Endothelial cell of umbilical vein (primary cell): ENCODE measurements around the gene GUK1. TPM values are rescaled to one million over a fixed set of nuclear protein-coding genes. Genes with fewer than 3 reads are reported as not detected.

Experiments
- BruUV-seq: library from RNA; stranded (reverse); fragments of 400-500 nt; replicated peaks from 2 replicates; lab custom pipeline; 2021; lab: Mats Ljungman, UMichigan
- CTCF ChIA-PET: fragments of 300-600, 350-600 bp; sonication (Branson Sonifier 250); formaldehyde crosslinking; loops from one replicate; lab custom pipeline; 2021; ENCODE audit warnings: antibody characterized with exemption, inconsistent platforms; lab: Charles Lee
- POLR2A ChIA-PET: fragments of 300-600, 350-600 bp; sonication (Branson Sonifier 250); formaldehyde crosslinking; loops from one replicate; lab custom pipeline; 2021; ENCODE audit warnings: antibody characterized with exemption, inconsistent platforms; lab: Charles Lee
- DNase-seq: peaks from one replicate; pipeline ENCODE4 v3.0.0-alpha.2; 2011; ENCODE audit warnings: low read depth, low spot score
- FAIRE-seq: peaks from 2 replicates; lab custom pipeline; 2011; peaks lifted over from hg19 to GRCh38; lab: Jason Lieb, UNC
- H2AFZ ChIP-seq: 2 replicates; pipeline ENCODE4 v1.6.0; 2012; ENCODE audit warnings: low read depth, low read length, control low read depth, inconsistent platforms
- H3K27ac ChIP-seq: 2 replicates; pipeline ENCODE4 v1.5.1; 2011; ENCODE audit warnings: low read depth, mild to moderate bottlenecking, control low read depth, low read length, moderate library complexity; ENCODE audit not compliant: insufficient read depth
- H3K27me3 ChIP-seq, 2 experiments: 2 replicates each; pipeline versions ENCODE4 v1.6.0 to v1.6.1; 2011; ENCODE audit warnings: low read length in 2 of 2, mixed read lengths in 1 of 2; ENCODE audit not compliant: control insufficient read depth in 2 of 2, insufficient read depth in 2 of 2
- H3K36me3 ChIP-seq, 2 experiments: 2 replicates in 1 of 2; 3 replicates in 1 of 2; pipeline ENCODE4 v1.5.1; 2011; ENCODE audit warnings: low read length in 2 of 2, mild to moderate bottlenecking in 1 of 2, moderate library complexity in 1 of 2; ENCODE audit not compliant: control insufficient read depth in 2 of 2, insufficient read depth in 2 of 2; ENCODE audit errors: extremely low read depth in 1 of 2
- H3K4me1 ChIP-seq: 3 replicates; pipeline ENCODE4 v1.5.1; 2011; ENCODE audit warnings: mild to moderate bottlenecking, low read length; ENCODE audit not compliant: control insufficient read depth, insufficient read depth; ENCODE audit errors: extremely low read depth
- H3K4me2 ChIP-seq: 2 replicates; pipeline ENCODE4 v1.6.1; 2011; ENCODE audit warnings: low read length, control low read depth, mixed read lengths; ENCODE audit not compliant: insufficient read depth
- H3K4me3 ChIP-seq, 3 experiments: fragments of 200-600 bp in 1 of 3; sonication (generic), shearing (Covaris generic) in 1 of 3; replicated peaks in 1 of 3; 2 replicates each; pipeline ENCODE4 v1.5.1; 2011 to 2016; ENCODE audit warnings: control low read depth in 3 of 3, low read length in 3 of 3, mild to moderate bottlenecking in 2 of 3, inconsistent platforms in 1 of 3, low read depth in 1 of 3, moderate library complexity in 1 of 3; ENCODE audit not compliant: insufficient read depth in 1 of 3
- H3K79me2 ChIP-seq: 2 replicates; pipeline ENCODE4 v1.6.0; 2012; ENCODE audit warnings: low read length, inconsistent platforms; ENCODE audit not compliant: control insufficient read depth, insufficient read depth
- H3K9ac ChIP-seq: replicated peaks from 2 replicates; pipeline ENCODE3; 2011; ENCODE audit warnings: low read length, control low read depth; ENCODE audit not compliant: insufficient read depth; ENCODE audit errors: extremely low read depth
- H3K9me1 ChIP-seq: replicated peaks from 3 replicates; pipeline ENCODE4 v1.6.0; 2011; ENCODE audit warnings: mild to moderate bottlenecking, low read length; ENCODE audit not compliant: control insufficient read depth, insufficient read depth; ENCODE audit errors: extremely low read depth
- H3K9me3 ChIP-seq: replicated peaks from 2 replicates; pipeline ENCODE4 v1.5.1; 2012; ENCODE audit warnings: low read length, inconsistent platforms; ENCODE audit not compliant: control insufficient read depth, insufficient read depth
- H4K20me1 ChIP-seq: replicated peaks from 2 replicates; pipeline ENCODE3; 2011; ENCODE audit warnings: mild to moderate bottlenecking, low read length; ENCODE audit not compliant: control insufficient read depth, insufficient read depth; ENCODE audit errors: extremely low read depth
- CTCF ChIP-seq, 2 donors: IDR thresholded peaks; 1 replicate in 1 of 2; 2 replicates in 1 of 2; pipeline ENCODE4 v1.5.1; 2011; ENCODE audit warnings: low read length in 2 of 2, mild to moderate bottlenecking in 2 of 2, moderate library complexity in 2 of 2, control low read depth in 1 of 2, inconsistent platforms in 1 of 2, low read depth in 1 of 2; ENCODE audit not compliant: insufficient read depth in 1 of 2; ENCODE audit errors: extremely low read depth in 1 of 2
- EZH2 ChIP-seq: IDR thresholded peaks from 2 replicates; pipeline ENCODE4 v1.6.1; 2012; ENCODE audit warnings: borderline replicate concordance, low read depth, mild to moderate bottlenecking, moderate library complexity, low read length, inconsistent platforms; ENCODE audit not compliant: severe bottlenecking
- FOS ChIP-seq: IDR thresholded peaks from 2 replicates; pipeline ENCODE4 v1.6.1; 2011; ENCODE audit warnings: mild to moderate bottlenecking, low read length, moderate library complexity, borderline replicate concordance; ENCODE audit not compliant: insufficient read depth
- GATA2 ChIP-seq: IDR thresholded peaks from 2 replicates; pipeline ENCODE4 v1.7.0; 2011; ENCODE audit warnings: low read depth, mild to moderate bottlenecking, moderate library complexity, mixed read lengths, low read length; ENCODE audit not compliant: insufficient read length, insufficient read depth
- JUN ChIP-seq: IDR thresholded peaks from 2 replicates; pipeline ENCODE4 v1.6.1; 2011; ENCODE audit warnings: borderline replicate concordance, low read depth; ENCODE audit not compliant: insufficient read length, insufficient read depth
- MAX ChIP-seq: IDR thresholded peaks from 2 replicates; pipeline ENCODE4 v1.6.1; 2011; ENCODE audit not compliant: insufficient read depth, insufficient read length
- MYC ChIP-seq: IDR thresholded peaks from one replicate; pipeline ENCODE4 v1.6.1; 2011; ENCODE audit warnings: mild to moderate bottlenecking, low read depth, low read length
- POLR2A ChIP-seq: IDR thresholded peaks from 2 replicates; pipeline ENCODE4 v1.6.1; 2012; ENCODE audit warnings: low read depth, mild to moderate bottlenecking, control low read depth, low read length
- POLR2AphosphoS5 ChIP-seq: IDR thresholded peaks from 2 replicates; pipeline ENCODE4 v1.6.1; 2012; ENCODE audit warnings: low read depth, mild to moderate bottlenecking, control low read depth, low read length, moderate library complexity; ENCODE audit not compliant: insufficient read depth
- dilution Hi-C: fragments of 300-500 bp; cut with MboI; formaldehyde crosslinking; loops from one replicate; pipeline ENCODE4 v1.15.0; 2019; ENCODE audit warnings: low sequenced_read_pairs; ENCODE audit not compliant: extremely low pct_ligation_motif_present
- intact Hi-C: fragments of 100-400 bp; cut with micrococcal nuclease; formaldehyde crosslinking; loops from one replicate; pipeline ENCODE4 v1.10.0; 2022
- polyA plus RNA-seq, 4 experiments: library from polyadenylated mRNA; depleted of rRNA in 3 of 4; stranded (reverse) in 3 of 4; unstranded in 1 of 4; fragments of >200 nt; gene quantifications; 2 replicates each; pipeline versions ENCODE4 v1.2.1 to v1.2.3, GENCODE V29; 2011 to 2012; ENCODE audit warnings: missing spikeins in 1 of 4
- total RNA-seq: library from RNA; stranded (reverse); gene quantifications from 2 replicates; pipeline ENCODE4 v1.2.3, GENCODE V29; 2021

The GUK1 gene
- total and polyA plus RNA-seq, 2 donors (not counting 3 experiments of a cell fraction or from before 2014, with no cell fraction given): 239 to 742 TPM

- Histone ChIP-seq H3K9me3 (no peaks in the 10 kb centered on the region), H2AFZ (no peak overlapping the region), H3K27me3 (peaks cover 23 to 25% of the 10 kb centered on the region in 2 experiments), H3K4me1 (no peaks in the 10 kb centered on the region), H3K9ac (no peak overlapping the region), H3K9me1 (no peaks in the 10 kb centered on the region), H3K79me2 (no peaks in the 10 kb centered on the region), H4K20me1 (no peaks in the 10 kb centered on the region), H3K4me2 (no peak overlapping the region), H3K4me3 (no peak overlapping the region), H3K27ac (no peak overlapping the region), H3K36me3 (no peaks in the 10 kb centered on the region)
- ChIA-PET POLR2A (no interaction called here), CTCF (interaction anchor here (1.8 kb wide), 1 partner anchor 126 kb away, joined by 4 read pairs; no protein-coding TSS in a partner anchor)
- intact Hi-C loops: no loop called here
- no TSS peak for BruUV-seq
- no peak for TF ChIP-seq MYC
- TF ChIP-seq FOS: no peak
- no peak for TF ChIP-seq POLR2A
- TF ChIP-seq POLR2AphosphoS5: no peak
- TF ChIP-seq GATA2: no peak
- no peak for TF ChIP-seq MAX
- TF ChIP-seq EZH2: no peak
- FAIRE-seq: no peak
- DNase-seq: no peak
- dilution Hi-C loops: loop anchor here (10.0 kb wide), 1 partner anchor 60 kb away; no protein-coding TSS in a partner anchor
These were observed 14.9 kb upstream of the GUK1 start for GRCh38 chr1:228125185-228125584.

- ChIA-PET CTCF (interaction anchor here (1.2 to 4.0 kb wide), 3 partner anchors 10 to 132 kb away, joined by 3 to 43 read pairs (median 4); partner anchors contain the start of gene IBA57), POLR2A (no interaction called here)
- Histone ChIP-seq H3K9me3 (no peaks in the 10 kb centered on the region), H2AFZ (no peak overlapping the region), H3K4me3 (no peak overlapping the region), H3K4me2 (no peak overlapping the region), H3K27ac (no peak overlapping the region), H3K27me3 (peaks cover 16 to 19% of the 10 kb centered on the region in 2 experiments), H3K36me3 (no peaks in the 10 kb centered on the region), H4K20me1 (no peaks in the 10 kb centered on the region), H3K4me1 (no peaks in the 10 kb centered on the region), H3K79me2 (no peaks in the 10 kb centered on the region), H3K9me1 (no peaks in the 10 kb centered on the region), H3K9ac (no peak overlapping the region)
- BruUV-seq: no TSS peak
- dilution Hi-C loops: no loop called here
- DNase-seq: no peak
- TF ChIP-seq FOS (no peak), POLR2AphosphoS5 (no peak), POLR2A (no peak), GATA2 (no peak), EZH2 (no peak), MYC (no peak), JUN (no peak), MAX (no peak), CTCF (IDR thresholded peaks at IDR 0.05; ENCODE audit: extremely low read depth in 1 of 2, insufficient read depth in 1 of 2, low read depth in 1 of 2, low read length in 2 of 2) (no peak)
- no peak for FAIRE-seq
- intact Hi-C loops: loop anchor here (1.0 to 10.0 kb wide), 7 partner anchors 49 to 384 kb away; no protein-coding TSS in a partner anchor
These were observed 8.3 kb upstream of the GUK1 start for GRCh38 chr1:228131766-228132165.
